GM18499 (cell line): ENCODE measurements around the gene SERP2.

Source experiments
- ATAC-seq: cut with Tn5 transposase; IDR thresholded peaks from one replicate; pipeline ENCODE4 v1.9.1; 2021; ENCODE audit warnings: moderate number of reproducible peaks; ENCODE audit not compliant: insufficient read depth, unreplicated experiment

The SERP2 gene

DNA sequence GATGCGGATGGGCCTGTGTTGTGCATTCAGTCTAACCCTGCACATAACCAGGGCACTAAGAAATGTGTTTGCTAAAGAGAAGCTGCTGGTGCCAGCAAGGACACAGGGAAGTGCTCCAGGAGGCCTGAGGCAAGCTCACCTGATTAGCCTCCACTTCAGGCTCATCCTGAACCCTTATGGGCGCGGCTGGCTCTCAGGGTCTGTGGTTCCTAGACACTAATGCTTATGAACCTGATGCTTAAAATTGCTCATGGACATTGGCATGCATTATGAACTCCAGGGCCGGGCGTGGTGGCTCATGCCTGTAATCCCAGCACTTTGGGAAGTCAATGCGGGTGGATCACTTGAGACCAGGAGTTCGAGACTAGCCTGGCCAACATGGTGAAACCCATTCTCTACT lies 34.3 kb downstream of the SERP2 start:
- ATAC-seq = no peak

DNA sequence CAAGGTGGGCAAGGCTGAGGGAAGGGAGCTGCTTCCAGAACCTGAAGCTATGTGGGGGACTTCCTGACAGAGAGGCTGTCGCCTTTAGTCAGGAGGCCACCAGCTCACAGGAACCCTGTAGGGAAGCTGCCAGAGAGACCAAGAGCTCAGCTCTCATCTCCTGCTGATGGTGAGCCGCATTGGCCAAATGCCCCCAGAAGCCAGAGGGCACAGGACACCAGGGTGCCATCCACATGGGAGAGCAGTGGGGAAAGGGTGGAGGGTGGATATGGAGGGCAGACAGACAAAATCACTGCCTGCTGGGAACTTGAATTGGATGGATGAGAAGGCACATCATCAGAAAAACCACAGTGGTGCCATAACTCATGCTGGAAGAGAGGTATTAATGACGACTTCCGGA lies 36.0 kb downstream of the SERP2 start:
- no peak for ATAC-seq

DNA sequence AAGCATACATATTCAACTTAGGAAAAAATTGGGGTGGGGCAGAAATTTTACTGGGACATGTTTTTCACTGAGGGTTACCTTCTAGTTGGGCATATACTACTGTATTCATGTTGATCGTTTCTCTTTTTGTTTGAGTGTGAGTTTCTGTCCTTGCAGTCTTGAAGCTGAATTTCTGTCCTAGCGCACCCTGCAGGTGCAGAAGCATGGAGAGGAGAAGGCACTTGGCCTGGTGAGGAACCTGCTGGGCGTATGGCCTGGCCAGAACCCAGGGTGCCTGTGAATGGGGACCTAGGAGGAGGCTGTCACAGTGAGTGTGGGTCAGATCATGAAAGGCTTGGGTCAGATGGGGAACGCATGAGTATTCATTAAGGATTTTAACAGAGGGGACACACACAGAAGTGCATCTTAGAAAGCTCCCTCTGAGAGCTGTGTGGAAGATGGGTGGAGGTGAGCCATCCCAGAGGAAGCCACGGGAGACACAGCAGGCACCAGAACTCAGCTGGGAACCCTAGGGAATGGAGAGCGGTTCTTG lies 36.8 kb downstream of the SERP2 start:
- ATAC-seq = no peak

DNA sequence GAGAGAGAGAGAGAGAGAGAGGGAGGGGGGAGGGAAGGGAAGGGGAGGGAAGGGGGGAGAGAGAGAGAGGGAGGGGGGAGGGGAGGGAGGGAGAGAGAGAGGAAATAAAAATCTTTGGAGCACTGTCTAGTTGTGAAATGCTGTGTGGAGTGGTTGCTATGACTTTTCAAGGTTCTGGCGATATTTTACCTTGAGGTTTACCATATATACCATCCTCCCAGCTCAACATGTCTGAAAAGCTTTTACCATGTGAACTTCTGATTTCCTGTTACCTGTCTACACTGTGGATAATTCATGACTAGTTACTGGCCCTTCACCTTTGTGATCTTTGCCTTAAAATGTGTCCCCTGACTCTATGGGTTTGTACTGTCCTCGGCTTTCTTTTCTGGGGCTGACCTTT lies 38.2 kb downstream of the SERP2 start:
- no peak for ATAC-seq

DNA sequence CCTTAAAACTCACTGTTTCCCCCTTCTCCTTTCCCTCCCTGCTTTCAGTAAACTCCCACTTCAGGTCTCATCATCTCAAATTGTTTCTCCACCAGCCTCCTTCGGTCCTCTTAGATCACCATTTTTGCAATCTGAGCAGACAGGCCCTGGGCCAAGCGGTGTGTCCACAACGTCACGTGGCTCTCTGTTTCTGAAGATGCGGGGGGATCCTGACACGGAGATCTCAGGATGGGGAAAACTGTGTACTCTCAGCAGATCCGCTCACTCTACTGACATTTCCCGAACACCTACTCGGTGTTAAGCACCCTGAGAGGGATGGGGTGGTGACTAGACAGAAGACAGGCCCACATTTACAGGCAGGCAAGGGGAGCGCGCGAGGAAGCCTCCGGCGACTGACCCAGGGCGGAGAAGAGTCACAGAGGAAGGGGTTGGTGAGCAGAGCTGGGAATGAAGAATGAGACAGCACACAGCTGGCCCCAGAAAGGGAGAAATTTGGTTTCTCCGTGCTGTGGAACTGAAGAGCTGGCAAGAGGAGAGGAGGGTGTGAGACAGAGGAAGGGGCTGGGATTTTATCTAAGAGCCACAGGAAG lies 38.8 kb downstream of the SERP2 start:
- no peak for ATAC-seq

DNA sequence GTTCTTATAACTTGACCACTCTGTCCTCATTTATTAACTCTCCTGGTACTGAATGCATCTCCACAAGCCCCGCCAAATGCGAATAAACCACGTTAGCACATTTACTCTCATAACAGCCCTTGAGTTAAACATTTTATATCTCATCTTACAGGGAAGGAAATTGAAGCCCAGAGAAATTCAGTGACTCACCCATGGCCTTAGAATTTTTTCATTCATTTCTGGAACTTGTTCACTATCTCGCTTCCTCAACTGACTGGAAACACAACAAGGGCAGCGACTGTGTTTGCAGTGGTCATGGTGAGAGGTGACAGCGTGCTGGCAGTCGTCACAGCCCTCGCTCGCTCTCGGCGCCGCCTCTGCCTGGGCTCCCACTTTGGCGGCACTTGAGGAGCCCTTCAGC lies 39.5 kb downstream of the SERP2 start:
- ATAC-seq = no peak

DNA sequence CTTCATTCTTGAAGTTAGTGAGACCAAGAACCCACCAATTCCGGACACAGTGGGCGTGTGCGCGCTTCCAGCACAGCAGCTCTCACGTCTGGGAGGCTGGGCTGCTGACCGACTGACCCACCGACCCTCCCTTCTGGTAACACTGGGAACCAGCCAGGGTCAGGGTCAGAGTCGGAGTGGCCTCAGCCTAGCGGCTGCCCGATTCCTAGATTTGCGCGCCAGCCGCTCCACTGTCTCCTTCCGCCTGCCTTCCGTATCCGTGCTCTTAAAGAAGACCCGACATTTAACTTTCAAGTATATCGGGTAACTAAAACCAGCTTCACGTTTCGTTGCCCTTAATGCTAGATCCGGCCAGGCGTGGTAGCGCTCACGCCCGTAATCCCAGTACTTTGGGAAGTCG lies 41.1 kb downstream of the SERP2 start:
- ATAC-seq = no peak

DNA sequence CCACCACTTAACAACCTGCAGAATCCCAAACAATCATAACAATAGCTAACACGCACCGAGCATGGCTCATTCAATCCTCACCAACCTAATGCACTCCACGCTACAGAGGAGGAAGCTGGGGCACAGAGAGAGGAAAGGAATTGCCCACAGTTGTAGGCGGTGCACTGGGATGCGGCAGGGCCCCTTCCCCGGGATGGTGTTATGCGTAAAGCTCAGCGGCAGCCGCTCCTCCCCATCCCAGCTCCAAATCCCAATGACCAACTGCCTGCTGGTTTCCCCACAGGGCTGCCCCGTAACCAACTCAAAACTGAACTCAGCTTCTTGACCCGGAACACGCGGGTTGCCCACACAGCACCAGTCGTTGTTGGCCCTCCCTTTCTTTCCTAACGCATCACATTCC lies 42.2 kb downstream of the SERP2 start:
- no peak for ATAC-seq

DNA sequence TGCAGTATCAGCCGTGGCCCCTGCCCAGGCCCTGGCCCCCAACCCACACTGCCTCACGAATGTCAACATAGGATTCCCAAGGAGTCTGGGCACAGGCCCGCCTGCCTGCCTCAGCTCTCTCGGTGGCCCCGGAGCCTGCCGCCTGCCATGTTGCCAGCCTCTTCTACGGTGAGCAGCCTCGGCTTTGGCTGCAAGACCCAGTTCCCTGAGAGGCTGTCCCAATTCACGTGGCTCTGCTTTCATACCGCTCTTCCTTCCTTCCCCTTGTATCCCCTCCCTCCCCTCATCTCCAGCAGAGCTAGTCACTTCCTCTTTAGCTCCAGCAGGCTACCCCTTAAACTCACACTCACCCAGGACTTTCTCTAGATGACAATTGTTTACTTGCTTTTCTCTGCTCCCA lies 42.7 kb downstream of the SERP2 start:
- ATAC-seq = no peak

DNA sequence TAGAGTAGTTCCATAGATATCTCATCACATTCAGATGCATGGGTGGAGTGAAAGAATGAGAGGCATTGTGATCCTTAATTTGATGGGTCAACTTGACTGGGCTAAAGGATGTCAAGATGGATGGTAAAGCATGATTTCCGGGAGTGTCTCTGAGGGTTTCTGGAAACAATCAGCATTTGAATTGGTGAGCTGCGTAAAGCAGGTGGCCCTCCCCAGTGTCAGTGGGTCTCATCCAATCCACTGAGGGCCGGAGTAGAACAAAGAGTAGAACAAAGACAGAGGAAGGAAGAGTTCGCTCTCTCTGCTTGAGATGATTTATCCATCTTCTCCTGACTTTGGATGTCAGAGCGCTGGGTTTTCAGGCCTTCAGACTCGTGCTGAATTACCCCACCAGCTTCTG lies 43.1 kb downstream of the SERP2 start:
- ATAC-seq = no peak

DNA sequence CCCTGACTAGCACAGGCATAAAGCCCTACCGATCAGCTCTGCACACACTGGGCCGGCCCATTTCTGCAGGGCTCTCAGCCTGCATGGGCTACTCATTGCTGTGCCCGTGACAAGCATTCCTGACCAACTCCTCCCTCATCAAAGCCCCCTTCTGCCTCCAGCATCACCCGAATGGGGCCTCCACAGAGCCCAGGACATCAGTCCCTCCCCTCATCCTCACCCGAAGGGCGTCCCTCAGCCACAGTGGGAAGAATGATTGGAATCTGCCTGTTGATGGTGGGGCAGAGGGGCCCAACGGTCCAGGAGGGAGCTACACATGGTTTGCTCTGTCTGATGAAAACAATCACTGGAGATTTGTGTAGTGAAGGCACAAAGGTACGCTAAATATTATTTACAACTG lies 43.8 kb downstream of the SERP2 start:
- ATAC-seq = no peak

DNA sequence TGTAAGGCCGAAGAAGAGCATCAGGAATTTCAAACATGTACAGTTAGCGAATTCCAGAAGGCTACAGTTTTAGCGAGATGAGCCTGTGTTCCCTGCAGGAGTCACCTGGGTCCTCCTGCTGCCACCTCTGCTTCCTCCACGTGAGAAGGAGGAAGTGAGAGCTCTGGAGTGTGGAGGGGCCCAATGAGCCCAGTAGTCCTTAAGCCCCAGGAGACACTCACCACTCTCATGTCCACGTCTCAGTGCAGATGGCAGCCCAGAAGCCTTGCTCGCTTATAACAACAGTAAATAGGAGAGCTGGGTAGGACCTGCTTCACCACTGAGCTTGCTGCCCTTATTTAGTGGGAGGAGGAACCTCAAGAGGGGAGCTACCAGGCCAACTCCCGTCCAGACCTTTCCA lies 44.3 kb downstream of the SERP2 start:
- no peak for ATAC-seq

DNA sequence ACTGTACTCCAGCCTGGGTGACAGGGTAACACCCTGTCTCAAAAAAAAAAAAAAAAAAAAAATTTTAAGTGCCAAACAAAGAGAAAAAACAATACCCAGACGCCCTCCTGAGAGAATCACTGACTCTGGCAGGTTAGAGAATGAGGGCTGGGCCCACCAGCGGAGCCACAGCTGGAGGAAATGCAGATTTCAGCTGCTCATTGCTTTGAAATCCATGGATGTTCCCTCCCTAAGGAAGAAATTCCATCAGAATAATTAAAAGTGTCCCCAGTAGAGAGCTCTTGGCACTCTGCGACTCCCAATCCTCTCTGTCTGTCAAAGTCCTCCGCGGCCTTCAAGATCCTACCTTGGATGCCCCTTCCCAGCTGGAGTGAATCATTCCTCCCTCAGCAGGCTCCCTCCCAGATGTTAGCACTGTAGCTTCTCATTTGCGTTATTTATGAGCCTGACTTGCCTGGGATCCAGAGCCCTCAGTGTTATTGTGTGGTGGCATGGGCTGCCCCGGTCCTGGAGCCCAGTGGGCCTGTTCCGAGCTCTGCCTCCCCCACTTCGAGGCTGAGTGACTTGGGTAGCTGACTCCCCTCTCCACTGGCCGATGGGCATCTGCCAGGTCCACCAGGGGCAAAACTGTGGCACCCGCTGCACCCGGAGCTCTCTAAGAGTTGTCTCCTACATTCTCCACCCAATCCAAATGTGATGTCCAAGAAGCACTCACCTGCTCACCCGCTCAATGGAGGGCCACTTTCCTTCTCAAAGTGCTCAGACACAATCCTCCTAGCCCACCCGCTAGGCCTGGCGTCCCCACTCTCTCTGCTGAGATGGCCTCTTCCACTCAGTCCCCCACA lies 47.0 kb downstream of the SERP2 start:
- no peak for ATAC-seq

DNA sequence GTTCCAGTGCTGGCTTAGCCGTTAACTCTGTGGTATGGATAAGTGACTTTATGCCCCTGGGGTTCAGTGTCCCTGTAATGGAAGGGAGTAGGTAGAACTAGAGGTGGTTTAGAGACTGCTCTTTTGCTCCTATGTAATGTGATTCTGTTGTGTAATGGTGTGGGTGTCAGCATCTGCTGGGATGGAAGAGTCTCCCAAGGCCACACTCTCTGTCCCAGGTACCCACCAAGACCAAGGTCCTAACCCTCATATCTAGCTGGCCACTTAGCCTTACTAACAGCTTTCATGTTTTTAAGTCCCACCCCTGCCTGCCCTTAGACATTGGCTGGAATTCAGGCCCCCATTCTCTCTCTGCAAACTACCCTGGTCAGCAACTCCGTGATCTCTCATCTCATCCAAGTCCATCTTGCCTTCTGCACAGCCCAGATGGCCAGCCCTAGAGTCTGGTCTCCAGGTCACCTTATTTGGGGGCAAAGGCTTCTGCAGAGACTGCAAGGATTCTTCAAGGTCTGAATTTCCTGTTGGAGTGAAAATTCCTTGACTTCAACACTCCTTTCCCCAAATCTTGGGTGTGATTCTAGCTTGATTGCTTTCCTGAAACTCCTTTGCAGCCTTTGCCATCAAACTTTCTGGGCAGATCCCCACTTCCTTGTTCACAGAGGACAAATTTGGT lies 48.4 kb downstream of the SERP2 start:
- no peak for ATAC-seq

DNA sequence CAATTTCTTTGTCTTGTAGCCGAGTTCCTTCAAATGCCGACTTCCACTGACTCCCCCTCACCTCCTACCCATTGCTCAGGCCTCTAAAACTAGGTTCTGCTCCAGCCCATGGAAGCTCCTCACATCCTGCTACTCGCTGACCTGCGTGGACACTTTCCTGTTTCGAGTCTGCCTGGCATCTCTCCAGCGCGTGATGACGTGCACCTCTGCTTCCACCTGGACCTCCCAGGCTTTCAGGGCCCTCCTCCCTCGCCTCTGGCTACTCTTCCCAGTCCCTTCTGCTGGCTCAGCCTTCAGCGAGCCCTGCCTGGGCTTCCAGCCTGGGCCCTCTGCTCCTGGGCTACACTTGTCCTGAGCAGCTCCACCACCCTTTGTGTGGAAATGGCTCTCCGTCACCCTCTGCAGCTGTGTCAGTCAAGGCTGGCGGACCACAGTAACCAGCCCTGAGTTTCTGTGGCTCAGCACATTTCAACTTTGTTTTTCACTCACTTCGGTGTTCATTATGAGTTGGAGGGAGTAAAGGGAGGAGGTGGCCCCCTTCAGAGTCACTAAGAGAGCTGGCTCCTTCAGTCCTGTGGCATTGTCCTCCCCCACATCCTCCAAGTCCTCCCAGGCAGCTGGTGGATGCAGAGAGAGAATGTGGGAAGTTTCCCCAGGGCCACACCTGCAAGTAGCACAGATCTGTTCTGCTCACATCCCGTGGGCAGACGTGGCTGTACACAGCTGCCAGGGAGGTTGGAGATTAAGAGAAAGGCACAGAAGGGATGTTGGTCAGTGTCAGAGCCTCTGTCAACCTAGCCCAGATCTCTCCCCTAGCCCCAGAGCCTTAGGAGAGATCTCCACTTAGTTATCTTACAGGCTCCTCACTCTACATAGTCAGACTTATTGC lies 49.4 kb downstream of the SERP2 start:
- ATAC-seq = no peak

DNA sequence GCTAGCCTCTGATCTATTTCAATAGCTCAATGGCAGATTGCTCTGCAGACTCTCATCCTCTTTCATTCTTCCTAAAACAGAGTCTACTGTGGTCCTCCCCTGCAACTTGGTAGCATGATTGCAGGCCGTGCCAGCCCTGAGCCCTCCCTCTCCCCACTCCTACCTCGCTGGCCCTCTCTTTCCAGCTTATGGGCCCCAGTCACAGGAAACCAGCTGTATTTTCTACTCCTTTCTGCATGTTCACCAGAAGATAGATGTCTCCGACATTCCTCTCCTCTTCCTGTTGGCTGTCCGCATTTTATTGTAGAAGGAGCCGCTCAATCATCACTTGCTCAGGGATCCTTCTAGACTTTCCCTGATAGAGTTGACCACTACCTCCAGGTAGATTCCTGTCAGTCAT lies 50.2 kb downstream of the SERP2 start:
- ATAC-seq = no peak

DNA sequence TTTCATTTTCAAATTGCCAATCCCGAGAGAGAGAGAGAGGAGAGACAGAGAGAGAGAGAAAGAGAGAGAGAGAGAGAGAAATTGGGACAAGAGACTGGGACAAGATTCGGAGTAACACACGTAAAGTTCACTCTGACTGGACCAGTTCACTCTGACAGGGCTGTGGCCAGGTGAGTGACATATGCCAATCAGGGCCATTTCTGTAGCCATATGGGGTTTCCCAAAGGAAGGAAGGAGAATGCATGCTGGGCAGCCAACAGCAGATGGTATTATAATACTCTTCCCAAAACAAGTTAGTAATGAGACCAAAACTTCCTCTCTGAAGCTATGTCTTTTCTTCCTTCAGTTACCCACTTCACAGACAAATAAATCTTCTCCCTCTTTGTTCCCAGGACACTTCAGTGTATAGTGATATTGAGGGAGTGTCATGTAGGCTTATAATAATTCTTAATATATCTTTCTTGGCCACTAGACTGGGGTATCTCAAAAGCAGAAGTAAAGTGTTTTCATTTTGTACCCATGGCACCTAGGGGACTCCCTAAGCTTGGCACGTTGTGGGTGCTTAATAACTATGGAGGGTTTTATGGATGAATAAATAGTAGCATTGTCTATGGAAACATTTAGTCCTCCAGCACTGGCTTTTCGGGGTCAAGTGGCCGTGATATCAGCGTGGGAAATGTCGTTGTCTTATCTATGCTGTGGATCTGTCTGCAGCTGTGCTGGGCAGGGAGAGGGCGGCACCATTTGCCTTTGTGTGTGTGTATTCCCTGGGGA lies 51.6 kb downstream of the SERP2 start:
- ATAC-seq = no peak

DNA sequence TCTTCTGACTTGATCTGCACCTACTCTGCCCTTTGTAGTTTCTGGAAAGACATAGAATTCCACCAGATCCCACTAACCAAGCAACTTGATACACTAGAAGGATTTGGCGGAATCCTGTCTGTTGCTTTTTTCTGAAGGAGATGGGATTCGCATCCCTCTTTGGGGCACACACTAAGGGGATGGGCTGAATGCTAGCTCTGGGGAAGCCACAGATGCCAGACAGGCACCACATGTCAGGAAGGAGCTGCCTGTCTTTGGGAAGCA lies 52.1 kb downstream of the SERP2 start:
- ATAC-seq = no peak

DNA sequence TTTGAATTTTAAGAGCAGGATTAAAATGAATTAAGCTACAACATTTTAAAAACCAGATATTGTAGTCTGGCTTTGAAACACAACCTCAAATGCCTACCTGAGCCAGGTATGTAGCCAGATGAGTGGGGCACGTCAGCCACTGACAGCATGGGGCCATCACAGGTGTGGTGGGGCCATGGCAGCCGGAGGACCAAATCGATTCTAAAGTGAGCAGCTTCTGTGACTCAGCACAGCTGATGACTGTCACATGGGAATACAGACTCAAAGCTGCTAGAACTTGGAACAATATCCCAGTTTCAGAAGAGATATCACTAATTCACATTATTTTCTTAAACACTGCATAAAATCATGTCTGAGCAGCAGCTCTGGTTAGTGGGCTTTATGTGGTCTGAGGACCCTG lies 52.8 kb downstream of the SERP2 start:
- no peak for ATAC-seq

DNA sequence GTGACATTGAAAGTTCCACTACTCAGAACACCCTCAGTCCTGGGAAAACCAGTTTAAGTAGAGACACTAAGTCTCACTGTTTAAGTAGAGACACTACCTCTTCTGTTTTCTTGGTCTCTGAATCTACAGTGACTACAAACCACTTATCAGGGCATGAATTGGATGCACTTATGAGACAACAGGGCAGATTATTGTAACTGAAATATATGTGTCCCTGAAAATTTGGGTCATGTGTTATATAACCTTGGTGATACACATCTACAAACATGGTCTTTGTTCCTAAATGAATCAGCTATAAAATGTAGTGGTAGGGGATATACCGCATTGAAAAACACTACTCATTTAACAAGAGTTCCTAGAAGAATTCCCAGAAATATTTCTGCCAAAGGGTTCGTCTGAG lies 55.7 kb downstream of the SERP2 start:
- no peak for ATAC-seq
